Measurements from ENCODE around the gene FMN1.

The FMN1 gene

GRCh38 chr15:32778391-32779176 lies 415.9 kb downstream of the FMN1 start:
- no peak for DNase-seq (ENCODE audit: low spot score)

- no peak for DNase-seq (ENCODE audit: low spot score)
These were observed 419.4 kb downstream of the FMN1 start for GRCh38 chr15:32775103-32775502.

- DNase-seq (ENCODE audit: low spot score), result peak; percentile 89
These were observed 420.5 kb downstream of the FMN1 start for GRCh38 chr15:32774022-32774421.

GRCh38 chr15:32767236-32767635 lies 427.3 kb downstream of the FMN1 start:
- DNase-seq (ENCODE audit: low spot score), result no peak

GRCh38 chr15:32766101-32766500 lies 428.4 kb downstream of the FMN1 start:
- DNase-seq (ENCODE audit: low spot score), result no peak

GRCh38 chr15:32765236-32765635 lies 429.3 kb downstream of the FMN1 start:
- DNase-seq (ENCODE audit: low spot score), result no peak

GRCh38 chr15:32763295-32763694 lies 431.2 kb downstream of the FMN1 start:
- no peak for DNase-seq (ENCODE audit: low spot score)

GRCh38 chr15:32757426-32757825 lies 437.1 kb downstream of the FMN1 start:
- DNase-seq (ENCODE audit: low spot score), result no peak

- DNase-seq (ENCODE audit: low spot score), result no peak
These were observed 443.5 kb downstream of the FMN1 start for GRCh38 chr15:32750979-32751378.

GRCh38 chr15:32747921-32748342 lies 446.6 kb downstream of the FMN1 start:
- peak; percentile 48 for DNase-seq (ENCODE audit: low spot score)

GRCh38 chr15:32746116-32746857 lies 448.2 kb downstream of the FMN1 start:
- DNase-seq (ENCODE audit: low spot score), result no peak

- no peak for DNase-seq (ENCODE audit: low spot score)
These were observed 450.9 kb downstream of the FMN1 start for GRCh38 chr15:32743411-32744140.

GRCh38 chr15:32739522-32740063 lies 454.9 kb downstream of the FMN1 start:
- DNase-seq (ENCODE audit: low spot score), result no peak

GRCh38 chr15:32738666-32739065 lies 455.8 kb downstream of the FMN1 start:
- DNase-seq (ENCODE audit: low spot score), result no peak

- DNase-seq (ENCODE audit: low spot score), result no peak
These were observed 457.2 kb downstream of the FMN1 start for GRCh38 chr15:32737304-32737703.

- no peak for DNase-seq (ENCODE audit: low spot score)
These were observed 457.8 kb downstream of the FMN1 start for GRCh38 chr15:32736701-32737061.

GRCh38 chr15:32735989-32736700 lies 458.4 kb downstream of the FMN1 start:
- DNase-seq (ENCODE audit: low spot score), result peak; percentile 1

- no peak for DNase-seq (ENCODE audit: low spot score)
These were observed 461.2 kb downstream of the FMN1 start for GRCh38 chr15:32733281-32733680.

- DNase-seq (ENCODE audit: low spot score), result no peak
These were observed 461.8 kb downstream of the FMN1 start for GRCh38 chr15:32732574-32733157.

- peak; percentile 33 for DNase-seq (ENCODE audit: low spot score)
These were observed 463.5 kb downstream of the FMN1 start for GRCh38 chr15:32730677-32731654.
